GM21528 (cell line): Measurements from ENCODE around the gene NPVF.

Source experiments
- ATAC-seq: cut with Tn5 transposase; IDR thresholded peaks from one replicate; pipeline ENCODE4 v1.9.1; 2021; ENCODE audit warnings: mild to moderate bottlenecking, moderate library complexity; ENCODE audit not compliant: unreplicated experiment, low FRiP score

Gene NPVF

DNA sequence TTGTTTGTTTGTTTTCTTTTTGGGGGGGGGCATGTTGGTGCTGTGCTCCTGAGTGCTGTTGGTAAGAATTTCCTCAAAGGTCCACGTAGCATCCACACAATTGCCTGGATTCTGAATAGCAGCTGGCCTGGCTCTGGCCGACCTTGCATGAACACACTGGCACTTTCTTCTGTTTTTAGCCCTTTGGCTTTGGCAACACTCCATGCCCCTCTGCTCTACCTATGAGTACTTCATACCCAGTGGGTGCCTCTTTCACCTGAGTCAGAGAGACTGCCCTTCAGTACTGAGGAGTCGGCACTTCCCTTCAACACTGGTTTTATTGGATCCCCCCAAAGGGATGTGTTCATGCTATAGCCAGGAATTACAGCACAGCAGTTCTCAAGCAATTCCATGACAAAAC is 7.2 kb upstream of the NPVF start:
- ATAC-seq, result no peak

GRCh38 chr7:25234336-25234735 is 6.0 kb upstream of the NPVF start:
- ATAC-seq, result no peak

GRCh38 chr7:25223206-25223605 is 5.1 kb downstream of the NPVF start:
- no peak for ATAC-seq

DNA sequence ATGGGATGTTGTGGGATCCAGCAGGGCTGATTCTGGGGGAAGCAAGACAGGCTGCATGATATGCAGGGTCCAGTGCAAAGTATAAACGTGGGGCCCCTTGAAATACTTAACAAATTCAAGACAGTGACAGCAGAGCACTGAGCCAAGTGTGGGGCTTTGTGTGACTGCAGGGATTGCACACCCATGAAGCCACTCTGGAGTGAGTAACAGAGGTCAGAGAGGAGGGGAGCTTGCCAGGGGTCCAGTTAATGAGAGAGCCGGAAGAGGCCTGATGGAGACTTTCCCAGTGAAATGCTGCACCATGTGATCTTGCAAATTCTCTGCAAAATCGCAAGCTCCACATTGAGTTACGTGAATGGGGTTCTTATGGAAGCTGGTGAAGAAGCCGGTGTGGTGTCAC is 5.6 kb downstream of the NPVF start:
- no peak for ATAC-seq

DNA sequence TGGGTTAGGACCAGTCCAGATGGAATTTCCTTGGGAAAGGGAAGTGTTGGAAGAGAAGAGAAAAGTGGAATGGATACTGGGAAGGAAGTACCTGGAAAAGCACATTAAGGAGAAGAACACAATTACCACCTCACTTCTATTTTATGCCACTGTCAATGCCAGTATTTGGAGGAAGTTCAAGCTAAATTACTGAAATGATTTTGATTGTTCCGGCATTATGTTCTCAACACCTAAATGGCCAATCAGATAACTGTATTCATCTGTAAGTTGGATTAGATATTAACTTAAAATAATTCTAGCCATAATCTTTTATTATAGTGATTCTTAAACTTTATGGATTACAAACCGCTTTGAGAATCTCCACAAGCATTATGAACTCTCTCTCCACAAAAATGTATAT is 7.3 kb downstream of the NPVF start:
- no peak for ATAC-seq

DNA sequence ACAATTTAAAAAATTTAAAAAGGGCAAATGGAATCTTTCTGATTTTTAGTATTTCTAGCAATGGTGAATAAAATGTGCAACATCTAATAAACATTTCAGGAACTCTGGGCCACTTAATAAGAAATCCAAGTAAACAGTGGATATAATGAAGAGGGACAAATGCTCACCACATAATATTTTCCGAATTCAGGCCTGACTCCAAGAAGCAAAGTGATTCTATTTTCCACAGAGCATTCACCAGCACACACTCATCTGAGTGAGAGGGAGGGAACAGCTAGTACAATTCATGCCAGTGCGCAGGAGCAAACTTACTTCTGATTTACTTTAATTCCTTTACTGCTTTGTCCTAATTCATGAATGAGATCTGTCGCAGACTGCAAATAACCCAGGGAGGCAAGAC is 10.1 kb downstream of the NPVF start:
- ATAC-seq, result no peak

DNA sequence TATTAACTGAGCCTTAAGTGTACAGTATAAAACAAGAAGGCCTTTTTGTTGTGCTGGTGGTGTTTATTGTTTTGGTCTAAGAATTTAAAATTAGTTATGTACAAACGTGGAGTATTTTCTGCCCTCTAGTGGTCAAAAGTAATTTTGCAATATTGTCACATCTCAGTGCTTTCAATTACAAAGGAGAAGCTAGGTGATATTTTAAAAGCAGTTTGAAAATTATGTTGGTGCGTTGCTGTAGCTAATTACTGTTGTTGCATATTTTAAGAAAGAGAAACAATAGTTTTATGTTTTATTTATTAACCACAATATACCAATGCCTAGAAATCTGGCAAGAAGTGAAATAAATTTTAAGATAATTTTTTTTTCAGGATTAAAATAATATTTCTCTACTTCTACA is 11.4 kb downstream of the NPVF start:
- ATAC-seq, result no peak

- no peak for ATAC-seq
Measured at GRCh38 chr7:25215694-25216335, 12.5 kb downstream of the NPVF start.

DNA sequence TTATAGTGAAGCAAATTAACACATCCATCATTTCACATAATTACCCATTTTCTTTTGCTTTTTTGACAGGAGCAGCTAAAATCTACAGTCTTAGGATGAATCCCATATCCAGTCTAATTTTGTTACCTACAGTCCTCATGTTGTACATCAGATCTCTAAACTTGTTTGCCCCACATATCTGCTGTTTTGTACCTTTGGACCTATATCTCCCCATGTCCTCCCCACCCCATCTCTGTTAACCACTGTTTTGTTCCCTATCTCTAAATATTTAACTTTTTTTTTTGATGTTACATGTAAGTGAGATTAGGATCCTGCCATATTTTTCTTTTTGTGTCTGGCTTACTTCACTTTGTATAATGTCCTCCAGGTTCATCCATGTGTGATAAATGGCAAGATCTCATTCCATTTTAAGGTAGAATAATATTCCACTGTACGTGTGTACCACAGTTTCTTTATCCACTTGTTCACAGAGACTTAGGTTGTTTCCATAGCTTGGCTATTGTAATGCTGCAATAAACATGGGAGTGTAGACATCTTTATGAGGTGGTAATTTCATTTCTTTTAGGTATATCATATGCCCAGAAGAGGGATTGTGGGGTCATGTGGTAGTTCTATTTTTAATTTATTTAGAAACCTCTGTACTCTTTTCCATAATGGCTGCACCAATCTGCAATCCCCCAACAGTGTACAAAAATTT is 19.6 kb downstream of the NPVF start:
- no peak for ATAC-seq

- ATAC-seq, result no peak
Measured at GRCh38 chr7:25207887-25208286, 20.4 kb downstream of the NPVF start.

- ATAC-seq, result no peak
Measured at GRCh38 chr7:25206765-25207164, 21.5 kb downstream of the NPVF start.

GRCh38 chr7:25196132-25196896 is 32.0 kb downstream of the NPVF start:
- no peak for ATAC-seq

DNA sequence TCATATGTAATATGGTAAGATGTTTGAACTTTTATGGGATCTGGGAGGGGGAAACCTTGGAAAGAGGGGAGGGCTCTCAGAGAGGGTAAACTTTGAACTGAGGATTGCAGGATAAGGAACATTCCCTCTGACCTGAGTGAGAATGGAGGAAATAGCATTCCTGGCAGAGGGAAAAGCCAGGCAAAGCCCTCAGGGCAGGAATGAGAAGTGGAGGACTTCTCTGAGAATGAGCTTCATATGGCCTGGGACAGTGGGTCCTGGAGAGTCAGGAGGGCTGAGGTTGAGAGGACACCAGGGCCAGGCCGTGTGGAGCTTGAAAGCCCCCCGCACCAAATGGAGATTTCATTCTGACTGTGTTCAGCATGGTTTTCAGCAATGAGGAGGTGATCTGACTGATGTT is 34.2 kb downstream of the NPVF start:
- ATAC-seq, result no peak

DNA sequence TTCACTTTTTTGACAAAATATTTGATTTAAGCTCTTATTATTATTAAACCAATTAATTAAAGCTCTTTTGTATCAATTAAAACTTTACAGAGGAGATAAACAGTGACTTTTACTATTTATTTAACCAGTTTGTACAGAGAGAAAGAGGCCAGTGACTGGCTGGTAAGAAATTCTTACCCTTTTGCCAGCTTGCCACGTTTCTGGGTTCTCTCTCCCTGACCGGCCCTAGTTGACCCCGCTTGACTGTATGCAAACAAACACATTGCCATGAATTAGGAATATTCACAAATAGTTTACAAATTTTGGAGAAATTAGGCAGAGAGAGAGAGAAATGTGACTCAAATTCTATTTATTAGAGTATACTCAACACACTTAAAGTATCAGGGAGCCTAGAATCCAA is 36.2 kb downstream of the NPVF start:
- no peak for ATAC-seq

GRCh38 chr7:25189197-25189596 is 39.1 kb downstream of the NPVF start:
- ATAC-seq, result no peak

DNA sequence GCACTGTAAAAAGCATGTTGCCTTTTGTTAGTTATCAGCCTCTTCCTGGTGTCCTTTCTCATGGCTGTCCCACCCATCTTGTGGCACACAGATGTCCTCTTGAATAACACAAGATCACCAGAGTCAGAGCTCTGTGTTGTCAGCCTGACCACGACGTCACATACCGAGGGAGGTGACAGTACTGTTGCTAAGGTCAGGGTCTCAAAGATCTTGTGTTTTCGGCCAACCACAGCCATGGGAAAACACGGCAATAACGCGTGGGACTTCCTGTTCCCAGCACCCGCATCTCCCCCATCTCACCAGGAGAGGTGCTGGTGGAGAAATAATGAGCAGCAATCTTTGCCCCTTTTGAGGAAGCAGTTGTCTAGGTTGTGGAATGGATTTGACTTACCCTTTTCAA is 40.4 kb downstream of the NPVF start:
- ATAC-seq, result no peak

DNA sequence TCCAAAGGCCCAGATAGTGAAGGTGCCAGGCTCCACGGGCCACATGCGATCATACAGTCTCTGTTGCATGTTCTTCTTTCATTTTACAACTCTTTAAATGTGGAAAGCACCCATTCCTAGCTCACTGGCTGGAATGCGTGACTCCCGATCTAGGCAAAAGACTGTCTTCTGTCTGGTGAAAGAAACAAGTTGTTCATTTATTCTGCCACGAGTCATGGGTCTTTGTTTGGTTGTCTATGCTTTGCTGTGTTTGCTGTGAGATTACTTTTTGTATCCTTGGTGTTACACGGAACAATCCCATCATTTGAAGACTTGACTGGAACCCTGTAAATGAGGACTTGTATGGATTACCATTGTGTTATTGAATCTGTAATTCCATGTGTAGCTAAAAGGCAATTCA is 41.9 kb downstream of the NPVF start:
- ATAC-seq, result no peak

DNA sequence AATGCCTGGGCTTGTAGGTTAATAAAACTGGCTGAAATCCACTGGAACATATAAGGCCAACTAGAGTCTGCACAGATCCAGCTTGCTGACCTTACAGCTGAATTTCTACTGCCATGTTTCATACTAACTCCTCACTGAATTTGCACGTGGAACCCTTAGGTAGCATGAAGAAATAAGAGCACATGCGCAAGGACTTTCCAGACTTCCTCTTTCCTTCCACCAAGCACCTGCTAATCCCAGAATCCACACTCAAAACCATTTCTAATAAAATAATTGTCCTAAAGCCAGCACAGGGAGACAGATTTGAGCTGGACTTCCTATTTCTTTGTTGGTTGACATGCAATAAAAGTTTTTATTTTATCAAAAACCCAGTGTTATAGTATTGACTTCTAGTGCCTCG is 46.8 kb downstream of the NPVF start:
- no peak for ATAC-seq

- no peak for ATAC-seq
Measured at GRCh38 chr7:25180946-25181345, 47.3 kb downstream of the NPVF start.

GRCh38 chr7:25180592-25180923 is 47.7 kb downstream of the NPVF start:
- ATAC-seq, result peak; percentile 41

DNA sequence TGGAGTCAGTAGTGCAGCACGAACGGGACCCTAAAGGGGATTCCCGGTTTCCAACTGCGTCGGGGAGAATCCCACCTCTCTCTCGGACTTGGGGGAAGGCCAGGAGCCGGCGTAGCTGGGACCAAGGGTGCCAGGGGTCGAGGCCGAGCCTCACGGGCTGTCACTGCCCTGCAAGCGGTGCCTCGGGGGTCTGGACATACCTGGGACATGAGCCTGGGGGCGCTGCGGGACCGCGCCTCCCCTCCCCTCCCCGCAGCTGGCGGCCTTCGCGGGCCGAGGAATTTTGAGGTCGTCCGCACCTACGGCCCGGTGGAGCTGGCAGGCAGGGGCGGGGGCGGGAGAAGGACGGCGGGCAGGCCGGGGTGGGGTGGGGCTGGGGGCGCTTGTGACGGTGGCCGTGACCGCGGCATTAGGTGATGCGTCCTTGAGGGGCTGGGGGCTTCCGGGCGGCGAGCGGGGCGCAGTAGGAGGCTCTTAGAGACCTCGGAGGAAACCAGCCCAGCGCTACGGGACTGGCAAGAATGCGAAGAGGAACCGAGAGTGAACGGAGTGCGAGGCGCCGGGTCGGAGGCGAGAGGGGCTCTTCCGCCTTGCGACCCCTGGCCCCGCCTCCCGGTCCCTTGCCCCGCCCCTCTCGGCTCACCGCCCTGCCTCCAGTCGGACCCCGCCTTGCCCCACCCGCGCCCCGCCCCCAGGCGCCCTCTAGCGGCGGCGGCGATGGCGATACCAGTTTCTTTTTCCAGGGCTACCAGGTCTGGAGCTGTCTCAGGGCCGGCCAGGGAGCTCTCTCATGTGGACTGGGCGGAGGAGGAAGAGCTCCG is 48.3 kb downstream of the NPVF start:
- ATAC-seq, result peak; percentile 97
